ENCODE measurements around the gene WWOX. TPM values are rescaled to one million over a fixed set of nuclear protein-coding genes. Genes with fewer than 3 reads are reported as not detected.

WWOX gene
- total and polyA plus RNA-seq, 4 donors: 5.4 to 61.5 (median 18.4) TPM

- no peak overlapping the region for H3K27ac ChIP-seq (ENCODE audit: low read depth in 1 of 2, low read length in 1 of 2)
- WGBS, 2 donors: 96 to 97% methylated on average over 2 of the region's 2 CpGs
- no peaks in the 10 kb centered on the region for H3K9me3 ChIP-seq (ENCODE audit: control insufficient read depth in 4 of 4, insufficient read depth in 3 of 4, low read length in 3 of 4)
- no peaks in the 10 kb centered on the region for H3K4me1 ChIP-seq (ENCODE audit: control insufficient read depth in 5 of 5, insufficient read depth in 5 of 5, low read length in 5 of 5)
- ATAC-seq (ENCODE audit: insufficient read depth, low FRiP score) (no peak), DNase-seq (no peak)
- no peak overlapping the region for H3K4me3 ChIP-seq
- no peaks in the 10 kb centered on the region for H3K36me3 ChIP-seq (ENCODE audit: control insufficient read depth in 4 of 4, insufficient read depth in 4 of 4, low read length in 4 of 4)
- H3K9ac ChIP-seq (ENCODE audit: insufficient read depth in 1 of 2, low read length in 2 of 2): no peak overlapping the region
- no peak for TF ChIP-seq CTCF (IDR thresholded peaks at IDR 0.05; ENCODE audit: control extremely low read depth, extremely low read depth)
- H3K27me3 ChIP-seq (ENCODE audit: control insufficient read depth in 3 of 3, insufficient read depth in 3 of 3, low read length in 2 of 3): no peaks in the 10 kb centered on the region
Observed at GRCh38 chr16:78782572-78782971, 683.1 kb downstream of the WWOX start.

DNA sequence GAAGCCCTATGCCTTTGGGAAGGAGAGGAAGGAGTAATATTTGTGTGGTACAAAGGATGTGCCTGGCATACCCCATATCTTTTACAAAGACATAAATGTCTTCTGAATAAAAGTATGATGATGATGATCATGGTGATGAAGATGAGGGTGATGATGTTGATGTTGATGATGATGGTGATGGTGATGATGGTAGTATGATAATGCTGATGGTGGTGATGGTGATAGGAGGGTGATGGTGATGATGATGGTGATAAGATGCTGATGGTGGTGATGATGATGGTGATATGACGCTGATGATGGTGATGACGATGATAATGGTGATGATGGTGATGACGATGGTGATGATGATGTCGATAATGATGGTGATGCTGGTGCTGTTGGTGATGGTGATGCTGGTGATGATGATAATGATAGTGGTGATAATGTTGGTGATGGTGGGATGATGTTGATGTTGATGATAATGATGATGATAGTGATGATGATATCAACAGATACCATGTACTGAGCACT is 684.2 kb downstream of the WWOX start:
- no peaks in the 10 kb centered on the region for H3K27me3 ChIP-seq (ENCODE audit: control insufficient read depth in 3 of 3, insufficient read depth in 3 of 3, low read length in 2 of 3)
- peaks cover 0 to 3% (median 0%) of the 10 kb centered on the region in 5 donors for H3K4me1 ChIP-seq (ENCODE audit: control insufficient read depth in 5 of 5, insufficient read depth in 5 of 5, low read length in 5 of 5)
- ATAC-seq (ENCODE audit: insufficient read depth, low FRiP score): no peak
- no peaks in the 10 kb centered on the region for H3K36me3 ChIP-seq (ENCODE audit: control insufficient read depth in 4 of 4, insufficient read depth in 4 of 4, low read length in 4 of 4)
- no peaks in the 10 kb centered on the region for H3K9me3 ChIP-seq (ENCODE audit: control insufficient read depth in 4 of 4, insufficient read depth in 3 of 4, low read length in 3 of 4)
- 84 to 86% methylated on average over 4 of the region's 4 CpGs for WGBS, 2 donors
- H3K27ac ChIP-seq (ENCODE audit: low read depth in 1 of 2, low read length in 1 of 2): no peak overlapping the region
- H3K4me3 ChIP-seq: no peak overlapping the region
- no peak for DNase-seq
- H3K9ac ChIP-seq (ENCODE audit: insufficient read depth in 1 of 2, low read length in 2 of 2): no peak overlapping the region
- TF ChIP-seq CTCF (IDR thresholded peaks at IDR 0.05; ENCODE audit: control extremely low read depth, extremely low read depth): no peak

GRCh38 chr16:78784771-78785170 is 685.3 kb downstream of the WWOX start:
- no peak for ATAC-seq (ENCODE audit: insufficient read depth, low FRiP score)
- no peak for TF ChIP-seq CTCF (IDR thresholded peaks at IDR 0.05; ENCODE audit: control extremely low read depth, extremely low read depth)
- no peak overlapping the region for H3K4me3 ChIP-seq

DNA sequence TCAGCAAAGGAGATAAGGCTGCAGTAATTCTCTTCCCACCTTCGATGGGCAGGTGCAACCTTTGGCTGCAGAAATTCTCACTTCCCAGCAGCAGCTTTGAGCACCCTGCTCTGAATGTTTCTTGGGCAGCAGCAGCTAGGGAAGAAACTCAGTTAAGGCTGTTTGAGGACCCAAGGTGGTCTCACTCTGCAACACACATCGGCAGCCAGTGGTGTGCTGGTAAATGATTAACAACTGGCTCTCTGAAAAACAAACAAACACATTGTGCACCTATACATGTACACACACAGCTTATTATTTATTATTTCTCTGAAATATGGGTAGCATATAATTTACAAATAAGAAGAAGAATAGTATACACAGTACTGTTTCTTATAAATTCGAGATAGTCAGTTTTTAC is 685.8 kb downstream of the WWOX start:
- Histone ChIP-seq H3K9me3 (ENCODE audit: control insufficient read depth in 4 of 4, insufficient read depth in 3 of 4, low read length in 3 of 4) (no peaks in the 10 kb centered on the region), H3K4me1 (ENCODE audit: control insufficient read depth in 5 of 5, insufficient read depth in 5 of 5, low read length in 5 of 5) (peaks cover 0 to 13% (median 0%) of the 10 kb centered on the region in 5 donors), H3K36me3 (ENCODE audit: control insufficient read depth in 4 of 4, insufficient read depth in 4 of 4, low read length in 4 of 4) (no peaks in the 10 kb centered on the region), H3K27ac (ENCODE audit: low read depth in 1 of 2, low read length in 1 of 2) (no peak overlapping the region), H3K4me3 (no peak overlapping the region), H3K27me3 (ENCODE audit: control insufficient read depth in 3 of 3, insufficient read depth in 3 of 3, low read length in 2 of 3) (no peaks in the 10 kb centered on the region), H3K9ac (ENCODE audit: insufficient read depth in 1 of 2, low read length in 2 of 2) (no peak overlapping the region)
- TF ChIP-seq CTCF (IDR thresholded peaks at IDR 0.05; ENCODE audit: control extremely low read depth, extremely low read depth): no peak
- WGBS, 2 donors: 83 to 92% methylated on average over 3 of the region's 3 CpGs
- ATAC-seq (ENCODE audit: insufficient read depth, low FRiP score) (no peak), DNase-seq (no peak)

More at GRCh38 chr16:78784771-78785170, 685.3 kb downstream of the WWOX start:
- peaks cover 0 to 13% (median 0%) of the 10 kb centered on the region in 5 donors for H3K4me1 ChIP-seq (ENCODE audit: control insufficient read depth in 5 of 5, insufficient read depth in 5 of 5, low read length in 5 of 5)
- WGBS, 2 donors: 72 to 83% methylated on average over 6 of the region's 6 CpGs
- H3K9ac ChIP-seq (ENCODE audit: insufficient read depth in 1 of 2, low read length in 2 of 2): no peak overlapping the region
- no peaks in the 10 kb centered on the region for H3K9me3 ChIP-seq (ENCODE audit: control insufficient read depth in 4 of 4, insufficient read depth in 3 of 4, low read length in 3 of 4)
- no peak overlapping the region for H3K27ac ChIP-seq (ENCODE audit: low read depth in 1 of 2, low read length in 1 of 2)
- no peaks in the 10 kb centered on the region for H3K27me3 ChIP-seq (ENCODE audit: control insufficient read depth in 3 of 3, insufficient read depth in 3 of 3, low read length in 2 of 3)
- DNase-seq: no peak
- H3K36me3 ChIP-seq (ENCODE audit: control insufficient read depth in 4 of 4, insufficient read depth in 4 of 4, low read length in 4 of 4): no peaks in the 10 kb centered on the region
